HCT116 (cell line): ENCODE data around the gene UQCR11. TPM values are rescaled to one million over a fixed set of nuclear protein-coding genes. Genes with fewer than 3 reads are reported as not detected.
A peak's percentile ranks its signal among the peaks of the same experiment; 100 is the strongest.

Experiments
- ATAC-seq: fragments of 200-7000 bp; cut with Tn5 transposase; 2 replicates; pipeline ENCODE4 v1.9.1; 2020; ENCODE audit warnings: mild to moderate bottlenecking, moderate library complexity
- BruUV-seq: library from RNA; stranded (reverse); fragments of 400-500 nt; replicated peaks from 2 replicates; lab custom pipeline; 2021; lab: Mats Ljungman, UMichigan
- CTCF ChIA-PET: fragments of 300-600 bp; sonication (Branson Sonifier 250); formaldehyde crosslinking; loops from one replicate; lab custom pipeline; 2021; ENCODE audit warnings: antibody characterized with exemption; lab: Charles Lee
- POLR2A ChIA-PET: fragments of 300-600, 350-600 bp; sonication (Branson Sonifier 250); formaldehyde crosslinking; loops from one replicate; lab custom pipeline; 2021; ENCODE audit warnings: antibody characterized with exemption; lab: Charles Lee
- RAD21 ChIA-PET, 2 experiments: fragments of 300-600 bp; sonication (Branson Sonifier 250); formaldehyde crosslinking; loops; one replicate each; lab custom pipeline; 2023; ENCODE audit warnings: low total read pairs in 2 of 2; ENCODE audit not compliant: uncharacterized antibody in 2 of 2, unreplicated experiment in 2 of 2, low non-redundant PET in 1 of 2; lab: Charles Lee
- DNase-seq: peaks from one replicate; pipeline ENCODE4 v3.0.0-alpha.2; 2010; ENCODE audit warnings: low read depth, low spot score
- H2AFZ ChIP-seq: fragments of 200-600 bp; shearing (Covaris generic), sonication (generic); 2 replicates; pipeline ENCODE4 v1.6.1; 2017; ENCODE audit warnings: low read depth, mixed run types, mixed read lengths, antibody characterized with exemption, low read length; ENCODE audit not compliant: poor library complexity, severe bottlenecking
- H3K27ac ChIP-seq: 2 replicates; pipeline ENCODE4 v1.5.1; 2012; ENCODE audit warnings: low read depth, low read length
- H3K27me3 ChIP-seq: fragments of 200-600 bp; sonication (generic); 2 replicates; pipeline ENCODE4 v1.6.1; 2016; ENCODE audit warnings: mixed run types, low read length, mixed read lengths; ENCODE audit not compliant: insufficient read depth
- H3K36me3 ChIP-seq, 2 experiments: fragments of 200-500 bp in 1 of 2; fragments of 200-600 bp in 1 of 2; sonication (Bioruptor generic) in 1 of 2; sonication (generic) in 1 of 2; 2 replicates each; pipeline versions ENCODE4 v1.5.1 to v1.6.1; 2014 to 2016; ENCODE audit warnings: low read length in 2 of 2, inconsistent platforms in 1 of 2, mixed read lengths in 1 of 2, mixed run types in 1 of 2; ENCODE audit not compliant: insufficient read depth in 2 of 2, control insufficient read depth in 1 of 2
- H3K4me1 ChIP-seq, 2 experiments: fragments of 200-600 bp in 1 of 2; sonication (generic) in 1 of 2; 2 replicates each; pipeline versions ENCODE4 v1.5.1 to v1.6.1; 2012 to 2017; ENCODE audit warnings: low read length in 2 of 2, inconsistent platforms in 1 of 2, mild to moderate bottlenecking in 1 of 2, mixed read lengths in 1 of 2, mixed run types in 1 of 2, moderate library complexity in 1 of 2; ENCODE audit not compliant: insufficient read depth in 2 of 2, control insufficient read depth in 1 of 2
- H3K4me2 ChIP-seq: fragments of 200-600 bp; sonication (generic); 2 replicates; pipeline ENCODE4 v1.6.1; 2017; ENCODE audit warnings: mixed run types, low read length, mixed read lengths
- H3K4me3 ChIP-seq, 2 experiments: fragments of 200-600 bp in 1 of 2; sonication (generic) in 1 of 2; replicated peaks in 1 of 2; 2 replicates each; pipeline ENCODE4 v1.5.1; 2011 to 2016; ENCODE audit warnings: low read length in 2 of 2, control low read depth in 1 of 2, low read depth in 1 of 2, mild to moderate bottlenecking in 1 of 2, mixed read lengths in 1 of 2, mixed run types in 1 of 2
- H3K79me2 ChIP-seq: fragments of 200-600 bp; sonication (generic); 2 replicates; pipeline ENCODE4 v1.6.1; 2017; ENCODE audit warnings: mild to moderate bottlenecking, mixed run types, low read length, moderate library complexity, mixed read lengths; ENCODE audit not compliant: insufficient read depth
- H3K9ac ChIP-seq: fragments of 200-600 bp; sonication (generic); 2 replicates; pipeline ENCODE4 v1.6.1; 2016; ENCODE audit warnings: low read length, mixed read lengths
- H3K9me2 ChIP-seq: fragments of 200-600 bp; sonication (generic), shearing (Covaris generic); 2 replicates; pipeline ENCODE4 v1.6.1; 2017; ENCODE audit warnings: mixed run types, mild to moderate bottlenecking, moderate library complexity; ENCODE audit not compliant: insufficient read depth
- H3K9me3 ChIP-seq, 2 experiments: fragments of 200-500 bp in 1 of 2; fragments of 200-600 bp in 1 of 2; sonication (Bioruptor generic) in 1 of 2; sonication (generic) in 1 of 2; 2 replicates each; pipeline ENCODE4 v1.6.1; 2014 to 2017; ENCODE audit warnings: low read length in 2 of 2, mixed read lengths in 2 of 2, inconsistent platforms in 1 of 2, low read depth in 1 of 2, mild to moderate bottlenecking in 1 of 2, mixed run types in 1 of 2, moderate library complexity in 1 of 2; ENCODE audit not compliant: control insufficient read depth in 1 of 2, insufficient read depth in 1 of 2
- H4K20me1 ChIP-seq: fragments of 200-600 bp; sonication (generic), shearing (Covaris generic); 2 replicates; pipeline ENCODE4 v1.6.1; 2017; ENCODE audit warnings: mixed run types, mild to moderate bottlenecking, moderate library complexity; ENCODE audit not compliant: insufficient read depth
- CBX3 ChIP-seq: IDR thresholded peaks from 2 replicates; pipeline ENCODE4 v1.6.1; 2012; ENCODE audit warnings: low read depth
- CEBPB ChIP-seq: IDR thresholded peaks from 2 replicates; pipeline ENCODE4 v1.6.1; 2012; ENCODE audit warnings: low read depth
- ELF1 ChIP-seq: IDR thresholded peaks from 2 replicates; pipeline ENCODE4 v1.6.1; 2012; ENCODE audit warnings: low read depth, borderline replicate concordance
- EZH2 ChIP-seq: fragments of 200-600 bp; sonication (generic); IDR thresholded peaks from 2 replicates; pipeline ENCODE4 v1.6.1; 2017; ENCODE audit warnings: antibody characterized with exemption, mixed run types
- EZH2phosphoT487 ChIP-seq: fragments of 200-600 bp; IDR thresholded peaks from 2 replicates; pipeline ENCODE4 v1.6.1; 2018; ENCODE audit warnings: antibody characterized with exemption, borderline replicate concordance
- JUND ChIP-seq: IDR thresholded peaks from 2 replicates; pipeline ENCODE4 v1.6.1; 2012
- POLR2A ChIP-seq: IDR thresholded peaks from 2 replicates; pipeline ENCODE4 v1.7.0; 2011; ENCODE audit warnings: borderline replicate concordance; ENCODE audit not compliant: insufficient read depth, insufficient read length; ENCODE audit errors: extremely low read depth
- POLR2AphosphoS5 ChIP-seq: IDR thresholded peaks from 2 replicates; pipeline ENCODE4 v1.6.1; 2011; ENCODE audit warnings: mild to moderate bottlenecking, low read depth, low read length, moderate library complexity
- RAD21 ChIP-seq: IDR thresholded peaks from 2 replicates; pipeline ENCODE4 v1.6.1; 2012; ENCODE audit warnings: low read depth, mild to moderate bottlenecking
- TCF7L2 ChIP-seq: IDR thresholded peaks from 2 replicates; pipeline ENCODE4 v1.7.0; 2011; ENCODE audit warnings: borderline replicate concordance, inconsistent platforms; ENCODE audit not compliant: insufficient read depth, insufficient read length; ENCODE audit errors: extremely low read depth
- YY1 ChIP-seq: IDR thresholded peaks from 2 replicates; pipeline ENCODE4 v1.6.1; 2011; ENCODE audit warnings: low read length, low read depth, moderate library complexity, mild to moderate bottlenecking; ENCODE audit not compliant: insufficient replicate concordance; ENCODE audit errors: extremely low read depth
- ZFX ChIP-seq: fragments of 450-650 bp; IDR thresholded peaks from 2 replicates; pipeline ENCODE4 v1.6.1; 2017
- ZNF274 ChIP-seq: fragments of 200-500 bp; sonication (Bioruptor generic); IDR thresholded peaks from 2 replicates; pipeline ENCODE4 v1.6.1; 2014; ENCODE audit warnings: mild to moderate bottlenecking, low read depth, low read length, inconsistent platforms
- intact Hi-C: fragments of 100-400 bp; cut with micrococcal nuclease; formaldehyde crosslinking; loops from 2 replicates; pipeline ENCODE4 v1.10.0; 2022
- total RNA-seq: library from RNA; stranded (reverse); gene quantifications from one replicate; pipeline ENCODE4 v1.2.1, GENCODE V29; 2021; ENCODE audit not compliant: unreplicated experiment
- TF ChIP-seq, protein P1 (sequence below): IDR thresholded peaks from 2 replicates; pipeline ENCODE4 v1.6.1; 2012; ENCODE audit warnings: low read depth
- TF ChIP-seq, protein P2 (sequence below): IDR thresholded peaks from 2 replicates; pipeline ENCODE4 v1.6.1; 2012
- TF ChIP-seq, protein P3 (sequence below): IDR thresholded peaks from 2 replicates; pipeline ENCODE4 v1.6.1; 2011; ENCODE audit warnings: mild to moderate bottlenecking, low read length, moderate library complexity; ENCODE audit not compliant: insufficient replicate concordance; ENCODE audit errors: extremely low read depth
- TF ChIP-seq, protein P4 (sequence below): IDR thresholded peaks from 2 replicates; pipeline ENCODE4 v1.6.1; 2012
- TF ChIP-seq, protein P5 (sequence below), 3 experiments: fragments of 200-600 bp in 1 of 3; sonication (generic) in 1 of 3; IDR thresholded peaks in 2 of 3; conservative IDR thresholded peaks in 1 of 3; 2 replicates each; pipeline ENCODE4 v1.5.1; 2012 to 2017; ENCODE audit warnings: low read depth in 2 of 3, low read length in 2 of 3, antibody characterized with exemption in 1 of 3, borderline replicate concordance in 1 of 3, control low read depth in 1 of 3, mild to moderate bottlenecking in 1 of 3, mixed read lengths in 1 of 3, mixed run types in 1 of 3, moderate library complexity in 1 of 3; ENCODE audit not compliant: insufficient read depth in 1 of 3

UQCR11 gene
- total RNA-seq, 1 experiment from 2014 or later: 303 TPM

DNA sequence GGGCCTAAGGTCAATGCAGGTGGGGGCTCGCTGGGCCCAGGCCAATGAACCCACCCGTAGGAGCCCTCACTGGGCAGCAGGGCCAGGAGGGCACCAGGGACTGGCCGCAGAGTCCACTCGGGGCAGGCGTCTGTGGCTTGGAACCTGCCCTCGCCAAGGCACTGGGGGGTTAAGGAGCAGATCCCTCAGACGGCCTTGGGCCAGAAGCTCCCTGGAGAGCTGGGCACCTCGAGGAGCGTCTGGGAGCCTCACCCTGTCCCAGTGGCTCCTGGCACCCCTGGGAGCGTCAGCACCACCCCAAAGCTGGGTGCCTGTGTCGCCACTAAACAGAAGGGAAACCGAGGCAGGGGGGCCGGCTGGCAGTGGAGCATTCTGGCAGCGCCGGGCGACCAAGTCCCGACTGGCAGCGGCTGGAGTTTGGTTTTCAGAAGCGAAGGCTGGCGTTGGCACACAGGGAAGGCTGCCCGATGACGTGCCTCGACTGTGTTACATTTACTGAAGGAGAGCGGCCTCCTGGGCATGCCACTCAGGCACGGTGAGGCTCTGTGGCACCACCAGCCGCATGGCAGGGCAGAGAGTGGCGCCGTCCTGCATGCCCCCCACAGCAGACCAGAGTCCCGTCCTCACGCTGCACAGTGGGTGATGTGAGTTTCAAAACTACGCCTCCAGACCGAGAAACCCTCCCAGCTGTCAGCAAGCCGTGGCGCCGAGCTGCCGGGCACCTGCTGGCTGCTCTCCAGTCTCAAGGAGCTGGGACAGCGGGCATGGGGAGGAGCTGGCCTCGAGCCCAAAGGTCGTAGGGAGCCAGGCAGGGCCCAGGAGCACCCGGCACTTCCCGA lies 28.0 kb downstream of the UQCR11 start:
- intact Hi-C loops: no loop called here
- POLR2A ChIA-PET: interaction anchor here (1.2 kb wide), 1 partner anchor 18 kb away, joined by 3 read pairs; no protein-coding TSS in a partner anchor
- peaks cover 4 to 8% of the 10 kb centered on the region in 2 experiments; a peak in 1 of 4 replicates for H3K36me3 ChIP-seq
- CTCF ChIA-PET: no interaction called here
- no peak overlapping the region for H3K4me2 ChIP-seq
- ATAC-seq (0 out of 2 replicates have a peak, but pooled peaks have one; percentile 10), DNase-seq (no peak)
- H3K79me2 ChIP-seq: no peaks in the 10 kb centered on the region
- RAD21 ChIA-PET: no interaction called here
- H3K9me3 ChIP-seq: no peaks in the 10 kb centered on the region
- no peaks in the 10 kb centered on the region for H3K27me3 ChIP-seq
- H3K27ac ChIP-seq: no peak overlapping the region
- H2AFZ ChIP-seq: no peak overlapping the region
- no peaks in the 10 kb centered on the region for H3K9me2 ChIP-seq
- no TSS peak for BruUV-seq
- H3K4me3 ChIP-seq: no peak overlapping the region
- no peaks in the 10 kb centered on the region for H4K20me1 ChIP-seq
- H3K4me1 ChIP-seq: no peaks in the 10 kb centered on the region
- H3K9ac ChIP-seq: no peak overlapping the region
- TF ChIP-seq, protein P1, sequence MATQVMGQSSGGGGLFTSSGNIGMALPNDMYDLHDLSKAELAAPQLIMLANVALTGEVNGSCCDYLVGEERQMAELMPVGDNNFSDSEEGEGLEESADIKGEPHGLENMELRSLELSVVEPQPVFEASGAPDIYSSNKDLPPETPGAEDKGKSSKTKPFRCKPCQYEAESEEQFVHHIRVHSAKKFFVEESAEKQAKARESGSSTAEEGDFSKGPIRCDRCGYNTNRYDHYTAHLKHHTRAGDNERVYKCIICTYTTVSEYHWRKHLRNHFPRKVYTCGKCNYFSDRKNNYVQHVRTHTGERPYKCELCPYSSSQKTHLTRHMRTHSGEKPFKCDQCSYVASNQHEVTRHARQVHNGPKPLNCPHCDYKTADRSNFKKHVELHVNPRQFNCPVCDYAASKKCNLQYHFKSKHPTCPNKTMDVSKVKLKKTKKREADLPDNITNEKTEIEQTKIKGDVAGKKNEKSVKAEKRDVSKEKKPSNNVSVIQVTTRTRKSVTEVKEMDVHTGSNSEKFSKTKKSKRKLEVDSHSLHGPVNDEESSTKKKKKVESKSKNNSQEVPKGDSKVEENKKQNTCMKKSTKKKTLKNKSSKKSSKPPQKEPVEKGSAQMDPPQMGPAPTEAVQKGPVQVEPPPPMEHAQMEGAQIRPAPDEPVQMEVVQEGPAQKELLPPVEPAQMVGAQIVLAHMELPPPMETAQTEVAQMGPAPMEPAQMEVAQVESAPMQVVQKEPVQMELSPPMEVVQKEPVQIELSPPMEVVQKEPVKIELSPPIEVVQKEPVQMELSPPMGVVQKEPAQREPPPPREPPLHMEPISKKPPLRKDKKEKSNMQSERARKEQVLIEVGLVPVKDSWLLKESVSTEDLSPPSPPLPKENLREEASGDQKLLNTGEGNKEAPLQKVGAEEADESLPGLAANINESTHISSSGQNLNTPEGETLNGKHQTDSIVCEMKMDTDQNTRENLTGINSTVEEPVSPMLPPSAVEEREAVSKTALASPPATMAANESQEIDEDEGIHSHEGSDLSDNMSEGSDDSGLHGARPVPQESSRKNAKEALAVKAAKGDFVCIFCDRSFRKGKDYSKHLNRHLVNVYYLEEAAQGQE: no peak
- TF ChIP-seq POLR2A: no peak
- TF ChIP-seq ZNF274: no peak
- TF ChIP-seq ELF1: no peak
- TF ChIP-seq EZH2phosphoT487: no peak
- TF ChIP-seq ZFX: no peak
- TF ChIP-seq, protein P2, sequence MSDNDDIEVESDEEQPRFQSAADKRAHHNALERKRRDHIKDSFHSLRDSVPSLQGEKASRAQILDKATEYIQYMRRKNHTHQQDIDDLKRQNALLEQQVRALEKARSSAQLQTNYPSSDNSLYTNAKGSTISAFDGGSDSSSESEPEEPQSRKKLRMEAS: no peak
- TF ChIP-seq, protein P3, sequence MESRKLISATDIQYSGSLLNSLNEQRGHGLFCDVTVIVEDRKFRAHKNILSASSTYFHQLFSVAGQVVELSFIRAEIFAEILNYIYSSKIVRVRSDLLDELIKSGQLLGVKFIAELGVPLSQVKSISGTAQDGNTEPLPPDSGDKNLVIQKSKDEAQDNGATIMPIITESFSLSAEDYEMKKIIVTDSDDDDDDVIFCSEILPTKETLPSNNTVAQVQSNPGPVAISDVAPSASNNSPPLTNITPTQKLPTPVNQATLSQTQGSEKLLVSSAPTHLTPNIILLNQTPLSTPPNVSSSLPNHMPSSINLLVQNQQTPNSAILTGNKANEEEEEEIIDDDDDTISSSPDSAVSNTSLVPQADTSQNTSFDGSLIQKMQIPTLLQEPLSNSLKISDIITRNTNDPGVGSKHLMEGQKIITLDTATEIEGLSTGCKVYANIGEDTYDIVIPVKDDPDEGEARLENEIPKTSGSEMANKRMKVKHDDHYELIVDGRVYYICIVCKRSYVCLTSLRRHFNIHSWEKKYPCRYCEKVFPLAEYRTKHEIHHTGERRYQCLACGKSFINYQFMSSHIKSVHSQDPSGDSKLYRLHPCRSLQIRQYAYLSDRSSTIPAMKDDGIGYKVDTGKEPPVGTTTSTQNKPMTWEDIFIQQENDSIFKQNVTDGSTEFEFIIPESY: no peak
- TF ChIP-seq TCF7L2: no peak
- TF ChIP-seq, protein P4, sequence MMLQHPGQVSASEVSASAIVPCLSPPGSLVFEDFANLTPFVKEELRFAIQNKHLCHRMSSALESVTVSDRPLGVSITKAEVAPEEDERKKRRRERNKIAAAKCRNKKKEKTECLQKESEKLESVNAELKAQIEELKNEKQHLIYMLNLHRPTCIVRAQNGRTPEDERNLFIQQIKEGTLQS: no peak
- no peak for TF ChIP-seq RAD21
- TF ChIP-seq, protein P5, sequence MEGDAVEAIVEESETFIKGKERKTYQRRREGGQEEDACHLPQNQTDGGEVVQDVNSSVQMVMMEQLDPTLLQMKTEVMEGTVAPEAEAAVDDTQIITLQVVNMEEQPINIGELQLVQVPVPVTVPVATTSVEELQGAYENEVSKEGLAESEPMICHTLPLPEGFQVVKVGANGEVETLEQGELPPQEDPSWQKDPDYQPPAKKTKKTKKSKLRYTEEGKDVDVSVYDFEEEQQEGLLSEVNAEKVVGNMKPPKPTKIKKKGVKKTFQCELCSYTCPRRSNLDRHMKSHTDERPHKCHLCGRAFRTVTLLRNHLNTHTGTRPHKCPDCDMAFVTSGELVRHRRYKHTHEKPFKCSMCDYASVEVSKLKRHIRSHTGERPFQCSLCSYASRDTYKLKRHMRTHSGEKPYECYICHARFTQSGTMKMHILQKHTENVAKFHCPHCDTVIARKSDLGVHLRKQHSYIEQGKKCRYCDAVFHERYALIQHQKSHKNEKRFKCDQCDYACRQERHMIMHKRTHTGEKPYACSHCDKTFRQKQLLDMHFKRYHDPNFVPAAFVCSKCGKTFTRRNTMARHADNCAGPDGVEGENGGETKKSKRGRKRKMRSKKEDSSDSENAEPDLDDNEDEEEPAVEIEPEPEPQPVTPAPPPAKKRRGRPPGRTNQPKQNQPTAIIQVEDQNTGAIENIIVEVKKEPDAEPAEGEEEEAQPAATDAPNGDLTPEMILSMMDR (IDR thresholded peaks at IDR 0.05 in 2 of 3, conservative IDR thresholded peaks at IDR 0.05 in 1 of 3; ENCODE audit: borderline replicate concordance in 1 of 3, insufficient read depth in 1 of 3, low read depth in 2 of 3, low read length in 2 of 3): no peak
- no peak for TF ChIP-seq CBX3
- TF ChIP-seq JUND: no peak
- TF ChIP-seq POLR2AphosphoS5: no peak
- no peak for TF ChIP-seq CEBPB
- TF ChIP-seq YY1: no peak
- no peak for TF ChIP-seq EZH2
